Lung (tissue), 12 donors: ENCODE data around the gene MSX1. TPM values are rescaled to one million over a fixed set of nuclear protein-coding genes. Genes with fewer than 3 reads are reported as not detected.

Experiments used
- ATAC-seq: fragments of 200-7000 bp; cut with Tn5 transposase; one replicate; pipeline ENCODE4 v1.9.1; 2020; ENCODE audit warnings: moderate number of reproducible peaks; ENCODE audit not compliant: insufficient read depth, low FRiP score
- DNase-seq, 3 donors: peaks; one replicate each; pipeline ENCODE4 v3.0.0-alpha.2; 2013 to 2017
- H3K27ac ChIP-seq, 2 donors: one replicate each; pipeline ENCODE4 v1.5.1; 2013; ENCODE audit warnings: mild to moderate bottlenecking in 2 of 2, moderate library complexity in 2 of 2, control low read depth in 1 of 2, inconsistent platforms in 1 of 2, low read depth in 1 of 2, low read length in 1 of 2
- H3K27me3 ChIP-seq, 3 donors: one replicate each; pipeline ENCODE4 v1.5.1; 2013; ENCODE audit warnings: low read length in 2 of 3; ENCODE audit not compliant: control insufficient read depth in 3 of 3, insufficient read depth in 3 of 3
- H3K36me3 ChIP-seq, 4 donors: one replicate each; pipeline ENCODE4 v1.5.1; 2013; ENCODE audit warnings: low read length in 4 of 4, mild to moderate bottlenecking in 1 of 4, moderate library complexity in 1 of 4; ENCODE audit not compliant: control insufficient read depth in 4 of 4, insufficient read depth in 4 of 4
- H3K4me1 ChIP-seq, 5 donors: one replicate each; pipeline ENCODE4 v1.5.1; 2013; ENCODE audit warnings: low read length in 5 of 5, mild to moderate bottlenecking in 2 of 5, moderate library complexity in 1 of 5; ENCODE audit not compliant: control insufficient read depth in 5 of 5, insufficient read depth in 5 of 5
- H3K4me3 ChIP-seq: one replicate; pipeline ENCODE4 v1.5.1; 2013; ENCODE audit warnings: mild to moderate bottlenecking, control low read depth, moderate library complexity
- H3K9ac ChIP-seq, 2 donors: one replicate each; pipeline ENCODE4 v1.5.1; 2013; ENCODE audit warnings: low read length in 2 of 2, control low read depth in 1 of 2; ENCODE audit not compliant: insufficient read depth in 1 of 2
- H3K9me3 ChIP-seq, 4 donors: one replicate each; pipeline ENCODE4 v1.5.1; 2013; ENCODE audit warnings: low read length in 3 of 4, mild to moderate bottlenecking in 1 of 4, moderate library complexity in 1 of 4; ENCODE audit not compliant: control insufficient read depth in 4 of 4, insufficient read depth in 3 of 4
- WGBS, 2 donors: extraction: QIAGEN DNeasy Blood & Tissue Kit; methylation state at CpG; one replicate each; pipeline ENCODE4 v1.1.7; 2013; 5-methylcytosine and 5-hydroxymethylcytosine counted together
- polyA plus RNA-seq, 2 donors: library from polyadenylated mRNA; stranded (reverse); fragments of 200-250 nt; gene quantifications; one replicate each; pipeline ENCODE4 v1.2.1, GENCODE V29; 2013
- total RNA-seq, 2 donors: library from RNA; depleted of rRNA in 1 of 2; stranded (reverse); fragments of >200 nt in 1 of 2; gene quantifications; one replicate each; pipeline ENCODE4 v1.2.1, GENCODE V29; 2014 to 2021
- TF ChIP-seq, protein P1 (sequence below): IDR thresholded peaks from 2 replicates; pipeline ENCODE4 v1.5.1; 2012; ENCODE audit warnings: mild to moderate bottlenecking; ENCODE audit errors: control extremely low read depth, extremely low read depth
- donor health status: control.
- donor health status: control.
- donor health status: Bipolar disorder and iron deficiency.
- donor health status: healthy.
- donor health status: DM: yes; HTN: yes; CAD: no.

The MSX1 gene
- total and polyA plus RNA-seq, 4 donors = 0.82 to 4.0 (median 2.8) TPM

DNA sequence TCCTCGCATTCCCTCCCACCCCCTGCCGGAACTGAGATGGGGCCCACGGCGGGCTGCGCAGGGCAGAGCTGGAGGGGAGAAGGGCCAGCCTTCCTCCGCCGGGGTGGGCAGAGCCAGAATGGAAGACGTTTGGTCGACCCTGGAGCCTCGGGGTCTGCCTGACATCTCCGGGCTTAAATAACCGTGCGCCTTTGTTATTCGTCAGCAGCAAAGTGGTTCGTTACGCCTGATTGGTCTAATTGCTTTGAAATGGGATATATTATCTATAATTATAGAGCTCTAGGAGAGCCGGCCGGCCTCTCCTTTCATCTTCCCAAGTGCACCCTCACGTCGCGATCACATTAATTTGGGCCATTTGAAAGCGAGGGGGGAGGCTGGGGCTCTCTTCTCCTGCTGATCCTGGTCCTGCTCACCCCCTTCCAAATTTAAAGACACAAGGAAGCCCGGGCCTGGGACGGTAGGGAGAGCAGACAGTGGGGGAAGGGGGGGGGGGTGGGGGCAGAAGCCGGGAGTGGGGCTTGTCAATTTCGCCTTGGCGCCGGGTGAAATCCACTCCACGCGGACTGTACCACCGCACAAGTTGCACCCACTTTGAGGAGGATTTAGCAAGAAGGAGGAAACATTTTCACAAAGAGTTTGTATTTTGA lies 4.7 kb upstream of the MSX1 start:
- Histone ChIP-seq H3K9ac (no peak overlapping the region), H3K9me3 (peaks cover 0 to 7% (median 0%) of the 10 kb centered on the region in 4 donors), H3K27me3 (peaks cover 10 to 82% (median 63%) of the 10 kb centered on the region in 3 donors), H3K4me1 (peaks cover 0 to 33% (median 0%) of the 10 kb centered on the region in 5 donors), H3K36me3 (no peaks in the 10 kb centered on the region), H3K4me3 (no peak overlapping the region), H3K27ac (no peak overlapping the region)
- ATAC-seq = no peak
- WGBS, 2 donors = 4 to 8% methylated on average over 31 of the region's 31 CpGs
- TF ChIP-seq, protein P1, sequence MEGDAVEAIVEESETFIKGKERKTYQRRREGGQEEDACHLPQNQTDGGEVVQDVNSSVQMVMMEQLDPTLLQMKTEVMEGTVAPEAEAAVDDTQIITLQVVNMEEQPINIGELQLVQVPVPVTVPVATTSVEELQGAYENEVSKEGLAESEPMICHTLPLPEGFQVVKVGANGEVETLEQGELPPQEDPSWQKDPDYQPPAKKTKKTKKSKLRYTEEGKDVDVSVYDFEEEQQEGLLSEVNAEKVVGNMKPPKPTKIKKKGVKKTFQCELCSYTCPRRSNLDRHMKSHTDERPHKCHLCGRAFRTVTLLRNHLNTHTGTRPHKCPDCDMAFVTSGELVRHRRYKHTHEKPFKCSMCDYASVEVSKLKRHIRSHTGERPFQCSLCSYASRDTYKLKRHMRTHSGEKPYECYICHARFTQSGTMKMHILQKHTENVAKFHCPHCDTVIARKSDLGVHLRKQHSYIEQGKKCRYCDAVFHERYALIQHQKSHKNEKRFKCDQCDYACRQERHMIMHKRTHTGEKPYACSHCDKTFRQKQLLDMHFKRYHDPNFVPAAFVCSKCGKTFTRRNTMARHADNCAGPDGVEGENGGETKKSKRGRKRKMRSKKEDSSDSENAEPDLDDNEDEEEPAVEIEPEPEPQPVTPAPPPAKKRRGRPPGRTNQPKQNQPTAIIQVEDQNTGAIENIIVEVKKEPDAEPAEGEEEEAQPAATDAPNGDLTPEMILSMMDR = no peak
- DNase-seq = no peak

GRCh38 chr4:4855301-4856070 lies 4.0 kb upstream of the MSX1 start:
- no peaks in the 10 kb centered on the region for H3K36me3 ChIP-seq
- DNase-seq (no peak), ATAC-seq (no peak)
- H3K27me3 ChIP-seq = peaks cover 10 to 80% (median 65%) of the 10 kb centered on the region in 3 donors
- 5 to 8% methylated on average over 33 of the region's 33 CpGs for WGBS, 2 donors
- H3K4me1 ChIP-seq = peaks cover 0 to 35% (median 0%) of the 10 kb centered on the region in 5 donors
- H3K9ac ChIP-seq = no peak overlapping the region
- H3K4me3 ChIP-seq = no peak overlapping the region
- peaks cover 0 to 7% (median 0%) of the 10 kb centered on the region in 4 donors for H3K9me3 ChIP-seq
- TF ChIP-seq, protein P1 = no peak
- no peak overlapping the region for H3K27ac ChIP-seq

- ATAC-seq (no peak), DNase-seq (peak in 2 of 3 donors; percentile 39 to 58)
- Histone ChIP-seq H3K4me1 (peaks cover 0 to 42% (median 0%) of the 10 kb centered on the region in 5 donors), H3K4me3 (no peak overlapping the region), H3K27ac (no peak overlapping the region), H3K36me3 (no peaks in the 10 kb centered on the region), H3K27me3 (peaks cover 10 to 87% (median 73%) of the 10 kb centered on the region in 3 donors), H3K9ac (no peak overlapping the region), H3K9me3 (peaks cover 0 to 7% (median 0%) of the 10 kb centered on the region in 4 donors)
- 2 to 3% methylated on average over 59 to 61 of the region's 61 CpGs for WGBS, 2 donors
- TF ChIP-seq, protein P1 = no peak
Observed at GRCh38 chr4:4856071-4857000, 3.1 kb upstream of the MSX1 start.
